H9 (cell line): ENCODE measurements around the gene TRABD. TPM values are rescaled to one million over a fixed set of nuclear protein-coding genes. Genes with fewer than 3 reads are reported as not detected.

Experiments
- DNase-seq: peaks from one replicate; pipeline ENCODE4 v3.0.0-alpha.2; 2017
- H2AFZ ChIP-seq: one replicate; pipeline ENCODE4 v1.6.1; 2013; ENCODE audit warnings: mild to moderate bottlenecking, low read length, control low read depth, moderate library complexity
- H2AK5ac ChIP-seq: 2 replicates; pipeline ENCODE4 v1.6.1; 2013; ENCODE audit warnings: low read length, control low read depth, mixed read lengths; ENCODE audit not compliant: insufficient read length
- H2BK120ac ChIP-seq: one replicate; pipeline ENCODE4 v1.6.1; 2013; ENCODE audit warnings: low read depth, mild to moderate bottlenecking, low read length, control low read depth, inconsistent platforms; ENCODE audit not compliant: poor library complexity, severe bottlenecking
- H2BK12ac ChIP-seq: 2 replicates; pipeline ENCODE4 v1.6.1; 2013; ENCODE audit warnings: low read length, control low read depth, mixed read lengths, low read depth; ENCODE audit not compliant: insufficient read length
- H2BK15ac ChIP-seq: 2 replicates; pipeline ENCODE4 v1.6.1; 2013; ENCODE audit warnings: low read depth, low read length, control low read depth
- H2BK20ac ChIP-seq: one replicate; pipeline ENCODE4 v1.6.1; 2013; ENCODE audit warnings: low read depth, mild to moderate bottlenecking, low read length, control low read depth, inconsistent platforms; ENCODE audit not compliant: poor library complexity, severe bottlenecking
- H2BK5ac ChIP-seq: 2 replicates; pipeline ENCODE4 v1.6.1; 2013; ENCODE audit warnings: low read length, control low read depth, mixed read lengths; ENCODE audit not compliant: insufficient read length
- H3K14ac ChIP-seq: 2 replicates; pipeline ENCODE4 v1.6.1; 2013; ENCODE audit warnings: low read length, control low read depth; ENCODE audit not compliant: insufficient read depth
- H3K18ac ChIP-seq: 2 replicates; pipeline ENCODE4 v1.6.1; 2013; ENCODE audit warnings: low read depth, mild to moderate bottlenecking, mixed read lengths, low read length, control low read depth; ENCODE audit not compliant: insufficient read length
- H3K23ac ChIP-seq: 2 replicates; pipeline ENCODE4 v1.6.1; 2013; ENCODE audit warnings: low read length, control low read depth, mixed read lengths, low read depth; ENCODE audit not compliant: insufficient read length
- H3K23me2 ChIP-seq: 2 replicates; pipeline ENCODE4 v1.6.1; 2013; ENCODE audit warnings: low read depth, mild to moderate bottlenecking, mixed read lengths, low read length, control low read depth; ENCODE audit not compliant: insufficient read length, poor library complexity, severe bottlenecking
- H3K27ac ChIP-seq: 2 replicates; pipeline ENCODE4 v1.5.1; 2013; ENCODE audit warnings: low read length, control low read depth, mixed read lengths, low read depth; ENCODE audit not compliant: insufficient read length
- H3K27me3 ChIP-seq: 2 replicates; pipeline ENCODE4 v1.6.1; 2013; ENCODE audit warnings: low read length, control low read depth, inconsistent platforms; ENCODE audit not compliant: insufficient read depth
- H3K4ac ChIP-seq: 2 replicates; pipeline ENCODE4 v1.6.1; 2013; ENCODE audit warnings: low read depth, mild to moderate bottlenecking, control low read depth, inconsistent platforms, low read length, moderate library complexity
- H3K4me1 ChIP-seq: 2 replicates; pipeline ENCODE4 v1.6.1; 2013; ENCODE audit warnings: low read length, control low read depth, inconsistent platforms; ENCODE audit not compliant: insufficient read depth
- H3K4me2 ChIP-seq: 2 replicates; pipeline ENCODE4 v1.6.1; 2013; ENCODE audit warnings: low read length, control low read depth, mixed read lengths; ENCODE audit not compliant: insufficient read length, insufficient read depth
- H3K56ac ChIP-seq: 2 replicates; pipeline ENCODE4 v1.6.1; 2013; ENCODE audit warnings: low read depth, mild to moderate bottlenecking, mixed read lengths, low read length, control low read depth; ENCODE audit not compliant: insufficient read length
- H3K79me1 ChIP-seq: 2 replicates; pipeline ENCODE4 v1.6.1; 2013; ENCODE audit warnings: low read depth, mild to moderate bottlenecking, moderate library complexity, low read length, control low read depth, inconsistent platforms; ENCODE audit not compliant: insufficient read depth, poor library complexity, severe bottlenecking
- H3K79me2 ChIP-seq: 2 replicates; pipeline ENCODE4 v1.6.1; 2013; ENCODE audit warnings: low read length, control low read depth, inconsistent platforms; ENCODE audit not compliant: insufficient read depth
- H3K9ac ChIP-seq: 2 replicates; pipeline ENCODE4 v1.6.1; 2013; ENCODE audit warnings: low read length, control low read depth, mixed read lengths; ENCODE audit not compliant: insufficient read length; ENCODE audit errors: extremely low read depth
- H3K9me3 ChIP-seq: one replicate; pipeline ENCODE4 v1.6.1; 2013; ENCODE audit warnings: low read depth, low read length, inconsistent platforms; ENCODE audit not compliant: control insufficient read depth
- H3T11ph ChIP-seq: one replicate; pipeline ENCODE4 v1.6.1; 2013; ENCODE audit warnings: mild to moderate bottlenecking, low read length, control low read depth, inconsistent platforms
- H4K20me1 ChIP-seq: one replicate; pipeline ENCODE4 v1.6.1; 2013; ENCODE audit not compliant: control insufficient read depth, insufficient read length, insufficient read depth
- H4K5ac ChIP-seq: 2 replicates; pipeline ENCODE4 v1.6.1; 2013; ENCODE audit warnings: low read depth, mild to moderate bottlenecking, mixed read lengths, low read length, control low read depth; ENCODE audit not compliant: insufficient read length
- H4K8ac ChIP-seq: replicated peaks from 2 replicates; pipeline ENCODE4 v1.6.1; 2013; ENCODE audit warnings: low read length, control low read depth, mixed read lengths, low read depth; ENCODE audit not compliant: insufficient read length
- H4K91ac ChIP-seq: 2 replicates; pipeline ENCODE4 v1.6.1; 2013; ENCODE audit warnings: low read depth, mild to moderate bottlenecking, moderate library complexity, mixed read lengths, low read length, control low read depth; ENCODE audit not compliant: insufficient read length
- H3K27ac Mint-ChIP-seq, 3 experiments: 2 replicates in 2 of 3; 3 replicates in 1 of 3; pipeline ENCODE4 v1.8.0; 2020 to 2021; ENCODE audit warnings: mixed read lengths in 3 of 3, mild to moderate bottlenecking in 1 of 3, moderate library complexity in 1 of 3
- H3K27me3 Mint-ChIP-seq: 2 replicates; pipeline ENCODE4 v1.8.0; 2021; ENCODE audit warnings: low read depth, mild to moderate bottlenecking, moderate library complexity, mixed read lengths
- H3K36me3 Mint-ChIP-seq, 3 experiments: 2 replicates in 2 of 3; 3 replicates in 1 of 3; pipeline ENCODE4 v1.8.0; 2020 to 2021; ENCODE audit warnings: low read depth in 3 of 3, mixed read lengths in 3 of 3; ENCODE audit not compliant: insufficient read depth in 1 of 3
- H3K4me1 Mint-ChIP-seq, 2 experiments: 2 replicates each; pipeline ENCODE4 v1.8.0; 2020; ENCODE audit warnings: mixed read lengths in 2 of 2
- H3K4me3 Mint-ChIP-seq, 2 experiments: 2 replicates in 1 of 2; 3 replicates in 1 of 2; pipeline ENCODE4 v1.8.0; 2020 to 2021; ENCODE audit warnings: mild to moderate bottlenecking in 2 of 2, mixed read lengths in 2 of 2, moderate library complexity in 1 of 2
- H3K9me3 Mint-ChIP-seq, 2 experiments: 2 replicates in 1 of 2; 3 replicates in 1 of 2; pipeline ENCODE4 v1.8.0; 2020; ENCODE audit warnings: mild to moderate bottlenecking in 2 of 2, mixed read lengths in 2 of 2, moderate library complexity in 1 of 2
- CTCF ChIP-seq: fragments of 200-600 bp; sonication (generic); conservative IDR thresholded peaks from 3 replicates; pipeline ENCODE4 v1.8.0; 2021; ENCODE audit warnings: antibody characterized with exemption, mild to moderate bottlenecking
- WGBS: extraction: QIAGEN DNeasy Blood & Tissue Kit; methylation state at CpG from one replicate; pipeline ENCODE4 v1.1.7; 2013; ENCODE audit warnings: missing lambda C conversion rate, low lambda C conversion rate, mixed read lengths; ENCODE audit not compliant: insufficient read length; ENCODE audit errors: extremely low coverage; 5-methylcytosine and 5-hydroxymethylcytosine counted together
- total RNA-seq: library from RNA; stranded (reverse); gene quantifications from 2 replicates; pipeline ENCODE4 v1.2.1, GENCODE V29; 2021

TRABD gene
- total RNA-seq, 1 experiment from 2014 or later, result 47.8 TPM

GRCh38 chr22:50189849-50190181 lies 4.1 kb downstream of the TRABD start:
- no CpG with 5 or more reads among the region's 4 CpGs for WGBS
- Mint-ChIP-seq H3K9me3 (no peaks in the 10 kb centered on the region), H3K4me1 (peaks cover 7 to 22% of the 10 kb centered on the region in 2 experiments), H3K4me3 (no peak overlapping the region), H3K27me3 (no peaks in the 10 kb centered on the region; the same call in 1 of the 2 replicates), H3K36me3 (peaks cover 6 to 8% (median 6%) of the 10 kb centered on the region in 3 experiments), H3K27ac (peak overlapping the region in 2 of 3 experiments; percentile 68 to 81; a peak in 2 of 7 replicates)
- peaks cover 5% of the 10 kb centered on the region; the same call in 1 of the 2 replicates for H3K79me2 ChIP-seq
- TF ChIP-seq CTCF, result no peak
- H3K23ac ChIP-seq, result no peak overlapping the region
- no peak overlapping the region for H2BK15ac ChIP-seq
- no peak overlapping the region for H2AFZ ChIP-seq
- H4K5ac ChIP-seq, result no peak overlapping the region
- no peak overlapping the region for H3K56ac ChIP-seq
- H3K23me2 ChIP-seq, result peaks cover 13% of the 10 kb centered on the region
- H4K91ac ChIP-seq, result no peak overlapping the region
- H3K4me1 ChIP-seq, result no peaks in the 10 kb centered on the region
- no peak overlapping the region for H2BK120ac ChIP-seq
- no peak overlapping the region for H3K9ac ChIP-seq
- no peak overlapping the region for H3T11ph ChIP-seq
- no peak overlapping the region for H2BK12ac ChIP-seq
- H4K8ac ChIP-seq, result no peak overlapping the region
- H4K20me1 ChIP-seq, result no peaks in the 10 kb centered on the region
- H3K27me3 ChIP-seq, result no peaks in the 10 kb centered on the region
- no peak overlapping the region for H2BK20ac ChIP-seq
- no peak overlapping the region for H2AK5ac ChIP-seq
- no peak for DNase-seq
- H3K14ac ChIP-seq, result no peak overlapping the region; the same call in 1 of the 2 replicates
- no peaks in the 10 kb centered on the region for H3K9me3 ChIP-seq
- H3K4me2 ChIP-seq, result no peak overlapping the region
- H3K27ac ChIP-seq, result no peak overlapping the region
- no peak overlapping the region for H3K4ac ChIP-seq
- no peaks in the 10 kb centered on the region for H3K79me1 ChIP-seq
- no peak overlapping the region for H2BK5ac ChIP-seq
- H3K18ac ChIP-seq, result no peak overlapping the region
